GM18519 (cell line): ENCODE measurements around the gene MAST2.
"Not testable (repeated sequence)": the region's sequence is repeated elsewhere in the genome, so short reads cannot be mapped to it uniquely, and the experiment has no call there.

ENCODE experiments used
- ATAC-seq: cut with Tn5 transposase; IDR thresholded peaks from one replicate; pipeline ENCODE4 v1.9.1; 2021; ENCODE audit warnings: mild to moderate bottlenecking, moderate library complexity; ENCODE audit not compliant: unreplicated experiment, low FRiP score

Gene MAST2

DNA sequence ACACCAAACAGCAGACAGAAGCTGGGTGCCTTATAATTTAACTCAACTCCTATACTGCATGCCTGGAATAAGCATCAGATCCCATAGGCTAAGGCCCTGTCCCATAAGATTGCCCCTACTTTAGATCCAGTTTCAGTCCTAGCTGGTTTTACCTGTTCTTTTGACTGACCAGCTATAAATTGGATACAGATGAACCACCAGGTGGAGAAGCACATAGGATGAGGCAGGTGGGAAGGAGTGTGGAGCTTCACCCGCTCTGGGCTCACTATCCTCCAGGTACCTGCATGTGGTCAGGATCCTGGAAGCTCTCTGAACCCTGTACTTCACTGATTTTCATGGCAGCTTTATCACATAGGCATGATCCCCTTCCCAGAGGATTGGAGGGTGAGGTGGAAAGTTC lies 51.3 kb downstream of the MAST2 start:
- ATAC-seq: no peak

DNA sequence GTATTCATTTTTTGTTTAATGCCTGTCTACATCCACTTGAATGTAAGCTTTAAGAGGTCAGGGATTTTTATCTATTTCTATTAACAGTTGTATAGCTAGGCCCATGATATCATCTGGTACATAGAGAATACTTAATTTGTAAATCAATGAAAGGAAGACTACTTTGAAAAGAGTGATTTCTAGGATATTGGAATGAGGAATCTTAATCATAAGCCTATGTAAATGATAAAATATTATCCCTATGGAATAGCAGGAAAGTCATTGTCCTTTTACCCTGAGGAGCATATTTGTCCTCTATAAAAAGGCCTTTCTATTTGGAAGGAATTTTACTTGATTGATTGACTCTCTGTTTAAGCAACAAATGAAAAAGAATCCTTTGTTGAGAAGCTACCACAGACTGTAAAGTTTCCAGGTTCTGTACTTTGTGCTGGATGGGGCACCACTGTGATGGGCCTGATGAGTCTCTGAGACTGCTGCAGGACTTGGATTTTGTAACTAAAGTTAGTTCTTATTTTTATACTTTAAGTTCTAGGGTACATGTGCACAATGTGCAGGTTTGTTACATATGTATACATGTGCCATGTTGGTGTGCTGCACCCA lies 53.8 kb downstream of the MAST2 start:
- no peak for ATAC-seq

DNA sequence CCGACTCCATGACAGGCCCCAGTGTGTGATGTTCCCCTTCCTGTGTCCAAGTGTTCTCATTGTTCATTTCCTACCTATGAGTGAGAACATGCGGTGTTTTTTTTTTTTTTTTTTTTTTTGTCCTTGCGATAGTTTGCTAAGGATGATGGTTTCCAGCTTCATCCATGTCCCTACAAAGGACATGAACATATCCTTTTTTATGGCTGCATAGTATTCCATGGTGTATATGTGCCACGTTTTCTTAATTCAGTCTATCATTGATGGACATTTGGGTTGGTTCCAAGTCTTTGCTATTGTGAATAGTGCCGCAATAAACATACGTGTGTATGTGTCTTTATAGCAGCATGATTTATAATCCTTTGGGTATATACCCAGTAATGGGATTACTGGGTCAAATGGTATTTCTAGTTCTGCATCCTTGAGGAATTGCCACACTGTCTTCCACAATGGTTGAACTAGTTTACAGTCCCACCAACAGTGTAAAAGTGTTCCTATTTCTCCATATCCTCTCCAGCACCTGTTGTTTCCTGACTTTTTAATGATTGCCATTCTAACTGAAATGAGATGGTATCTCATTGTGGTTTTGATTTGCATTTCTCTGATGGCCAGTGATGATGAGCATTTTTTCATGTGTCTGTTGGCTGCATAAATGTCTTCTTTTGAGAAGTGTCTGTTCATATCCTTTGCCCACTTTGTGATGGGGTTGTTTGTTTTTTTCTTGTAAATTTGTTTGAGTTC lies 54.5 kb downstream of the MAST2 start:
- not testable (repeated sequence) for ATAC-seq

DNA sequence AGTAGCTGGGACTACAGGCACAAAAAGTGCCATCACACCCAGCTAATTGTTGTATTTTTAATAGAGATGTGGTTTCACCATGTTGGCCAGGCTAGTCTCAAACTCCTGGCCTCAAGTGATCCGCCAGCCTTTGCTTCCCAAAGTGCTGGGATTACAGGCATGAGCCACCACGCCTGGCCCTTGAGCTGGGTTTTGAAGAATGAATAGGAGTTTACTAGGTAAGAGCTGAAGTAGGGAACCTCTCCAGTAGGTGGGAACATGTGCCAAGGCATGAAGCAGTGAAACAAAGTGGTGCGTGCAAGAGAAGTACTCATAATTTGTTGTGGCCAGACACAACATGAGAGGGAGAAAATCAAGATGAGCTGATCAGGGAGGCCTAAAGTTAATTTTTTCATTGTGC lies 55.8 kb downstream of the MAST2 start:
- ATAC-seq: no peak

DNA sequence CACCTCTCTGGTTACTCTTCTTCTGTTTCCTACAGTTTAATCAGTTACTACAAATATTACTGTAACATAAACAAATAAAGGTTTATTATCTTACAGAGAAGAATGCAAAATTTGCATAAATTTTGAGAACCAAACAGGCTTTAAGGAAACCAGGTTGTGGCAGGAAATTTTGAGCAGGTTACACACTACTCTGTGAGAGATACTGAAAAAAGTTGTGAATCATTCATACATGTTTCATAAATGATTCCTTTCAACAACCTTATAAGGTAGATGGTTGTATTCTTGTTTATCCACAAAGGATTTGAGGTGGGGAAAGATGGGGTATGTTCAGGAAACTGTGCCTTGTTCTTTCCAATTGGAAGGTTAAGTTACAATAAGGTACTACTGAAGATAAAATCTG lies 58.6 kb downstream of the MAST2 start:
- no peak for ATAC-seq

DNA sequence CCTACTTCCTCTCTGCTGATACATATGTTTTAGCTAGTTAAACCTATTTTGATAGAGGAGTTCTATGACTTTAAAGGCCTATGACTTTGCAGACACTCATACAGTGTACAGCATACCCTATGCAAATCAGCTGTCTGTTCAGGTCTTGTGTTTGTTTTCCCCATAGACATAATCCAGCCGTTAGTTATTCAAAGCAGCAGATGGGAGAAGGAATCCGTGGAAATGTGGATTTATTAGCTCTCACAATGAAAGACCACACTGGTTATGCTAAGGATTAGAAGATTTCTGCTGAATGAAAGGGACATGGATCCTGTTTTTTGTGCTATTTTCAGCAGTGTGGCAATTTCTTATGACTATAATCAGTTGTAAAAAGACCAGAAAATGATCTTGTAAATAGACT lies 59.8 kb downstream of the MAST2 start:
- ATAC-seq: no peak

DNA sequence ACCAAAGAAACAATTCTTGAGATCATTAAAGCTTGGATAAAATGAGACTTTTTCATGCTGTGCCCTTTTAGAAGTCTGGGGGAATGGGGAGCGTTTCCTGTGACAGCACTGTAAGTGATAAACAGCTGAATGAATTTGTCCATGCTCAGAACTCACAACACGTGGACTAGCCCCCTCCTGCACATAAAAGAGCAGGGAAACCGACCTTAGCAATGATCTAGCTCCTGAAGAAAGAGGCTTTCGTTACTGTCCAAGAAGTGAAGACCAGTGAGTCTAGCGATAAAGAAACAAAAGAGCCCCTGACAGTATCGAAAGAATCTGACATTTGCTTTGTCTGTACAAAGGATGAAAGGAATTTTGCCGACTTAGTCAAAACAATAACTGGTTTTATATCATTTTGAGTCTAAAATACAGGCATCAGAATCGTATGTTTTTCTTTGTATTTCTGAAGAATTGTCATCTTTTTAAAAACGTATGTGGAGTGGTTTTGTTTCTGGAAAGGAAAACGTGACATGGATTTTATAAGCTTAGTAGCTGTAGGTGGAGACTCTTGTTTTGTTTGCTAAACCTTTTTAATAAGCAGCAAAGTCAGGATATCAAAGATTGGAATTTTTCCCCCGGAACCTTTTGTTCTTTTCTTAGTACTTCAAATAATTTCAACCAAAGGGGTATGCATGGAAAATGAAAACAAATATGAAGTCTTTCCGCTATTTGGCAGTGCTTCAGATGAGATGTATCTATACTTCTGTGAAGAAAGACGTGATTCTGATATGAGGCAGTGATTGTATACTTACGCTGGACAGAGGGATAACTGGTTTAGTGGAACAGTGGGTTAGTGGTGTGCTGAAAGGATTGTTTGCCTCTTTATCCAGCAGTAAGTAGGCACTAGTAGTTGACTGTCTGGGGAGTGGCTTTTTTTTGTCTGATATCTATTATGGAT lies 61.0 kb downstream of the MAST2 start:
- no peak for ATAC-seq

DNA sequence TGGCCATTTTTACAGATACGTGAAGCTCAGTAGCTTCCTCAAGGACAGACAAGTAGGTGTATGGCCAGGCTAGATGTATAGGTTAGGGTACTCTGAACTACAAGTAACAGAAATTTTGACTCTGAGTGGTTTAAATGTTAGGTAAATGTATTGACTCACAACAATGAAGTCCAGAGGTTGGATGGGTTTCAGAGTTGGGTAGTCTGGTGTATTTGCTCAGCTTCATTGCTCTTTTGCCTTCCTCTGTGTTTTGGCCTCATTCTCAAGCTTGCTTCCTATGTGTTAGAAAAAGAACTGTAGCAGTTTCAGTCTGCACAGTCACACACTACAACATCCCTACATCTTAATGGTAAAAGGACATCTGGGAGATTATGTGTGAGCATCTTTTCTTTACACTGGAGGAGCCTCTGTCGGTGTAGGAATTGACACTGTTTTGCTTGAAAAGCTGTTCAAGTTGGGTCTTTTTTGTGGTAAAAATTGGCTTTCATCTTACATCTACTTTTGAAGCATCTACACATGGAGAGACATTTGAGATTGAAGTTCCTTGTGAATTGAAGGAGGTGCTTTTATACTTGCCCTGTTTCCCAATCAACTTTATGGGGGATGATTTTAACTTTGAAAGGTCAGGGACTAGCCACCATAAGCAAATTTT lies 64.4 kb downstream of the MAST2 start:
- no peak for ATAC-seq

DNA sequence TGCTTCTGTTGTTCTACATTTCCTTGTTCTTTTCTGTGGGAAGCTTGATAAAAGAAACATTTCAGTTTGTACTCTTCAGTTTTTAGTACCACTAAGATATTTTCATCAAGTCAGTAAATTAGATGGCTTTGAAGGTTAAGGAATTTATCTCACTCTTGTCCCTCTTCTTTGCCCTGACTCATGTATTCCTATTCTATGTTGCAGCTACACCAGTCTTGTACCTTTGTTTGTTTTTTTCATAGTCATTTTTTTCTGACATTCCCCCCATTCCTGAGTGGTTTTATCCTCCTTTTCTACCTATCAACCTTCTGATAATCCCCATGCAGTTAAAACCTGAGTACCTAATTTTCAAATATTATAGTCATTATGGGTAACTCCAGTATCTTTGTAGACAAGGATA lies 65.4 kb downstream of the MAST2 start:
- no peak for ATAC-seq

DNA sequence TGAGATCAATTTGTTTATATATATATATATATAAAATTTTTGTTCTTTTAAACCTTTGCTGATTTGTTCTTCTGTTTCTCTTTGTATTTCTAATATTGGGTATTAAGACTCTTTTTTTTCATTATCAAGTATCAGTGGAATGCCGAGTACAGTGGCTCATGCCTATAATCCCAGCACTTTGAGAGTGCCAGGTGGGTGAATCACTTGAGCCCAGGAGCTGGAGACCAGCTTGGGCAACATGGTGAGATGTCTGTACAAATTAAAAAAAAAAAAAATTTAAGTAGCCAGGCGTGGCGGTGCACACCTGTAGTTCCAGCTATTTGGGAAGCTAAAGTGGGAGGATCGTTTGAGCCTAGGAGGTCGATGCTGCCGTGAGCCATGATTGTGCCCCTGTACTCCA lies 67.1 kb downstream of the MAST2 start:
- ATAC-seq: no peak

DNA sequence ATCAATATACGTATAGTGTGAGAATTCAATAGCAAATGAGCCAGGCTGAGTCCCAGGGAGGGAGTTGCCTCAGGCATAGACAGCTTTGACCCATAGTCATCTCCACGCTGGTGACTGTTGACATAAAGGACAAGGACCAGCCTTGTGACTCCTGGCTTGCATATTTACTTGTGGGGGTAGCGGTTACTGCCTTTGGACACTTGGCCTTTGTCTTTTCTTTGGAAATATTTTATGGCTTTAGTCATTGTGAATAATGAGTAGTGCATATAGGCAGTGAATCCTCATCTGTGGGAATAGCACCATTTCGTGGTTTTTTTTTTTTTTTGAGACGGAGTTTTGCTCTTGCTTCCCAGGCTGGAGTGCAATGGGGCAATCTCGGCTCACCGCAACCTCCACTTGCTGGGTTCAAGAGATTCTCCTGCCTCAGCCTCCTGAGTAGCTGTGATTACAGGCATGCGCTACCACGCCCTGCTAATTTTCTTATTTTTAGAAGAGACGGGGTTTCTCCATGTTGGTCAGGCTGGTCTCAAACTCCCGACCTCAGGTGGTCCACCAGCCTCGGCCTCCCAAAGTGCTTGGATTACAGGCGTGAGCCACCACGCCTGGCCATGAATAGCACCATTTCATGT lies 68.9 kb downstream of the MAST2 start:
- ATAC-seq: not testable (repeated sequence)

DNA sequence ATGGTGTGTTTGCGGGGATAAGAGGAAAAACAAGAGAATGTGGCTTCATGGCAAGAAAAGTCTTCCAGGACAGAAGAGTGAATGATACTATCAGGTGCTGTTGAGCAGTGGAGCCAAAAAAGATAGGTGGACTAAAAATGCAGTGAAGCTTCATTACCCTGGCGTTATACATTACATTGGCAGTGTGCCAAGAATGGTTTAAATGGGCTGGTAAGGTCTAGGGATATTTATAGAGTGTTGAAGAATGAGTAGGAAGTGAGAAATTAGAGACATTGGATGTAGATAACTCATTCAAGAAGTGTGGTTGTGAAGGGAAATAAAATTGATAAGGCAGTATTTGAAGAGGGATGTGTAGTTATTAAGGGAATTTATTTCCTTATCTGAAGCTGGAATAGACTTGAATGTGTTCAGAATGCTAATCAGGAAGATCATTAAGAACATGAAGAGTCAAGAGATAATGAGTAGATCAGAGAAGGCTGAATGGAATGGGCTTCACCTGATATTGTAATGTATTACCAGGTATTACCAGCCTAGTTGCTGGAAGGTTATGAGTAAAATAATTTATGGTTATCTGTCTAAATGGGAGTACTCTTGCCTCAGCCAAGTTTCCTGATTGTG lies 72.7 kb downstream of the MAST2 start:
- ATAC-seq: no peak

DNA sequence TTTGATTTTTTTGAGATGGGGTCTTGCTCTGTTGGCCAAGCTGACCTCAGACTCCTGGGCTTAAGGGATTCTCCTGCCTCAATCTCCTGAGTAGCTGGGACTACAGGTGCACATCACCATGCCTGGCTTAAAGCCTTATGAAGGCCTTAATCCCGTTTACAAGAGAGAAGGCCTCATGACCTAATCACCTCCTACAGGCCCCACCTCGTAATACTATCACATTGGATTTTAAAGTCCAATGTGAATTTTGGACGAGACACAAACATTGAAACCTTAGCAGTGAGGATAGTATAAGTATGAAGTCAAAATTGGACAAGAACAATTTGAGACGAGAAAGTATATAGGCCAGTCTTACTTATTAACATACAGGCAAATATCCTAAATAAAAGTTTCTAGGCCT lies 73.9 kb downstream of the MAST2 start:
- ATAC-seq: no peak

DNA sequence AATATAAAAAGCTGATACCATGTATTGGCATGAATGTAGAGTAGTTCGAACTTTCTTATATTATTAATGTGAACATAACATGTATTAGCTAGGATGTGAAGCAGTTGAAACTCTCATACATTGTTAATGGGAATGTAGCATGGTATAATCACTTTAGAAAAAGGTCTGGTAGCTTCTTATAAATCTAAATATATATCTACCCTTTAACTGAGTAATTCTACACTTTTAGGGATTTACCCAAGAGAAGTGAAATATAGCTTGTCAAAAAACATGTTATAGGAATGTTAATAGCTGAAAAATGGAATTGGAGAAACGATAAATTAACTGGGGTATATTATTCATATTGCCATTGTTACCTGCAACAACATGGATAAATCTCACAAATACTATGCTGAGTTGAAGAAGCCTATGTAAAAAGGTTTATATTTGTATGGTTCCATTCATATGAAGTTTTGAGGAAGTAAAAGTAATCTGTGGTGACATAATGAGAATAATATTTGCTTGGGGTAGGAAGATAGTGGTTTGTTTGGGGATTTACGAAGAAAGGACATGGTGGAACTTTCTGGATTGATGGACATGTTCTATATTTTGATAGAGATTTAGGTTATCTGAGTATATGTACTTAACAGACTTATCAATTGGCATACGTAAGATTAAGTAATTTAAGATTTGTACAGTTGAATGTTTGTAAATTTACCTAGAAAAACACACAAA lies 76.6 kb downstream of the MAST2 start:
- ATAC-seq: no peak

DNA sequence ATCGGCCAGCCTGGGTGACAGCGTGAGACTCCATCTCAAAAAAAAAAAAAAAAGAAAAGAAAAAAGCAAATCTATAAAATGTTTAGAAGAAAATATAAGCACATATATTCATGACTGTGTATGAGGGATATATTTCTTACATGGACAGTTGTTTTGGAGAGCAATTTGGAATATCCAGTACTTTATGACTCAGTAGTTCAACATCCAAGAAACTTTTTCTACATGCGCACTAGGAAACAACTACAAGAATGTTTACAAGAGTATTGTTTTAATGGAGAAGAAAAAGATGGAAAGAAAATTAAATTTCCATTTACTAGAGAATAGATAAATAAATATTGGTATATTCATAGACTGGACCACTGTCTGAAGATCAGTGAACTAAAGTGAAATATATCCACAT lies 77.5 kb downstream of the MAST2 start:
- no peak for ATAC-seq

DNA sequence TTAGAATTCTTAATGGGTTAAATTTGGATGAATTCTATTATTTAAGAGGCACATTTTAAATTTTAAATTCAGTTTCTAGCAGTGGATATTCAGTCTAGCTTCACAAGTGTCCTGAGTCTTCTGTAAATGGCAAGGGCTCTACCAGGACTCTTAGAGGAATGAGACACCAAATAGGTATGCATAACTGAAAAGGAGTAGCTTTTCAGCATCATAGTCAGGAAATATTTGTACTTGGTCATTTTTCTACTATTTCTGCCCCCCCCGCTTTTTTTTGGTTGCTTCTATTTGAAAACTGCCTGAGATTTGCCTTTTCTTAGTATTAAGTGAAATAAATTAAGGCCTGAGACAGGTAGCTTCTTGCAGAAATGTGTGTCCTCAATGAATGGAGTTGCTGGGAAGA lies 80.2 kb downstream of the MAST2 start:
- no peak for ATAC-seq

DNA sequence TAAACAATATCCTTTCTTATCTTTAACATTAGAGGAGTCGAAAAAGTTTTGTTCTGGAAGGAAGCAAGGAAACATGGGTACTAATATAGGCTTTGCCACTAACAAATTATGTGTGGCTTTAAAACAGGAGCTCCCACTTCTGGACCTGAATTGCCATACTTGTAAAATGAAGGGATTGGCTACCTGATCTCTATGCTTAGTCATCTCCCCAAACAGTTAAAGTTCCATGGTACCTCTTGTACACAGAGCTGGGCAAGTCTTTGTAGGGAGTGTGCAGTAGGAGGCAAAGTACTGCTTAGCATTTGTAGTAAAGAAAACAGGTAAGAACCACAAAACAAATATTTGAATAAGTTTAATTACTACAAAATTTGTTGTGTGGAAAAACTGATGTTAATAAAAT lies 81.3 kb downstream of the MAST2 start:
- no peak for ATAC-seq

DNA sequence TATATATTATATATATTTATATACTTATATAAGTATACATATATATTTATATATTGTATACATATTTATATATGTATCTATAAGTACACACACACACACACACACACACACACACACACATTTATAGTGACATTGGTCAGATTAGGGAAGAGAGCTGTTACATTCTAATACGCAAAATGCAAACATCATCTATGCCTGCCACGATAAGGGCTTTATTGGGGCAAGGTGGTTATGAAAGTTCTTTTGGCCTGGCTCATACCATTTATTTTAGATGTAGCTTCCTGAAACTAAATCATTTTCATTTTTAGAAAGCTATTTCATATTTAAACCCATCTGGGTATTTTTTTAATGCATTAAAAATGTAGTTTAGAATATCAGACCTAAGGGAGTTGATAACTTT lies 82.8 kb downstream of the MAST2 start:
- no peak for ATAC-seq

DNA sequence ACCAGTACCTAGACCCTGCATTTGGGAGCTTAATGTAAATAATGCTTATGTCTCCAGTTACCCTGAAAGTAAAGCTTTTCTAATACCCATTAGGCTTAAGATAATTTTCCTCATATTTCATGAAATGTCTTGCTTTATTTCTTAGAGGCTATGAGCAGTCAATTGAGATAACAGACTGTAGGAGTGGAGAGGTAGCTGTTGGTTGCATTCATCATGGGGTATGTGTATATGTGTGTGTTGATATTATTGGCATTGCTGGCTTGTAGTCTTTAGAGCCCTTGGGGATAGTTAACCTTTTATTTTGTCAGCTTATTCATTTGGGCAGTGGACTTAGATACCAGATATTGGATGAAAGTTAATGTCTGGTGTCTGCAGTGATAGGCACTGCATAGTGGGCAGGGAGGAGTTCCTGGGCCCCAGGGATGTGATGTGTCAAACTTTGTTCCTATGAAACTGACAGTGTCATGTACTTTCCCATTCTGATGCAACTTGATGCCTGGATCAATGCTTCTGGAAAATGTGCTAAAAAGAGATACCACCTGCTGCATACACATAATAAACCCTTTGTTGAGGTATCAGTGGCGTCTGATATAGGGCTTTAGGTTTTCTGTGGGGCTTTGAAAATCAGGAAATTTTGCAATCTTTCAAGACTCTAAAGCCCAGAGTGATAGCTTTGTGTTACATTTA lies 83.9 kb downstream of the MAST2 start:
- no peak for ATAC-seq
